HG03378 (cell line): ENCODE results near the gene TMEM150B.

Source experiments
- ATAC-seq: cut with Tn5 transposase; IDR thresholded peaks from one replicate; pipeline ENCODE4 v1.9.1; 2021; ENCODE audit warnings: mild to moderate bottlenecking, moderate library complexity; ENCODE audit not compliant: unreplicated experiment

Gene TMEM150B

GRCh38 chr19:55325172-55325571 is at the start of gene TMEM150B:
TSS of gene TMEM150B (minus strand) at chr19:55325341. CDS start at chr19:55321036, 4,305 bp downstream.
- ATAC-seq, result no peak

- ATAC-seq, result no peak
These were observed 49.0 kb upstream of the TMEM150B start for GRCh38 chr19:55373993-55374757.

- ATAC-seq, result no peak
These were observed 48.3 kb upstream of the TMEM150B start for GRCh38 chr19:55373306-55373992.

GRCh38 chr19:55372316-55373081 is 47.4 kb upstream of the TMEM150B start:
- ATAC-seq, result no peak

GRCh38 chr19:55370305-55370988 is 45.3 kb upstream of the TMEM150B start, which contains the start of gene IL11:
TSS of gene IL11 (minus strand) at chr19:55370463. CDS start at chr19:55370310, 153 bp downstream.
- no peak for ATAC-seq

GRCh38 chr19:55369653-55370304 is 44.6 kb upstream of the TMEM150B start:
- ATAC-seq, result no peak

- no peak for ATAC-seq
These were observed 43.8 kb upstream of the TMEM150B start for GRCh38 chr19:55368701-55369563.

GRCh38 chr19:55368106-55368505 is 43.0 kb upstream of the TMEM150B start:
- no peak for ATAC-seq

GRCh38 chr19:55366790-55367189 is 41.6 kb upstream of the TMEM150B start:
- ATAC-seq, result no peak

GRCh38 chr19:55365964-55366363 is 40.8 kb upstream of the TMEM150B start:
- no peak for ATAC-seq

- ATAC-seq, result no peak
These were observed 40.1 kb upstream of the TMEM150B start for GRCh38 chr19:55365245-55365644.

- ATAC-seq, result no peak
These were observed 38.0 kb upstream of the TMEM150B start, which contains the start of gene GARIN5B for GRCh38 chr19:55362990-55363716. TSS of gene GARIN5B (minus strand) at chr19:55363260. CDS start at chr19:55363066, 194 bp downstream.

- no peak for ATAC-seq
These were observed 37.2 kb upstream of the TMEM150B start for GRCh38 chr19:55362174-55362989.

GRCh38 chr19:55360902-55361301 is 35.8 kb upstream of the TMEM150B start:
- no peak for ATAC-seq

GRCh38 chr19:55358943-55359908 is 34.1 kb upstream of the TMEM150B start:
- no peak for ATAC-seq

- no peak for ATAC-seq
These were observed 33.4 kb upstream of the TMEM150B start for GRCh38 chr19:55358493-55358892.
